NCI-H1694 treated with DMSO at 0.1 percent for 48 hours (cell line): Measurements from ENCODE around the gene COL12A1.

Source experiments
- DNase-seq: peaks from one replicate; lab custom pipeline; 2025; lab: John Stamatoyannopoulos, UW

The COL12A1 gene

GRCh38 chr6:75143191-75143590 is 62.7 kb downstream of the COL12A1 start:
- no peak for DNase-seq

- DNase-seq, result no peak
Measured at GRCh38 chr6:75142721-75143120, 63.1 kb downstream of the COL12A1 start.

GRCh38 chr6:75135876-75136275 is 70.0 kb downstream of the COL12A1 start:
- no peak for DNase-seq

GRCh38 chr6:75135450-75135849 is 70.4 kb downstream of the COL12A1 start:
- DNase-seq, result no peak

- DNase-seq, result no peak
Measured at GRCh38 chr6:75130784-75131183, 75.1 kb downstream of the COL12A1 start.

- DNase-seq, result no peak
Measured at GRCh38 chr6:75128878-75129570, 76.8 kb downstream of the COL12A1 start.

- no peak for DNase-seq
Measured at GRCh38 chr6:75126518-75126917, 79.3 kb downstream of the COL12A1 start.

GRCh38 chr6:75124983-75125382 is 80.9 kb downstream of the COL12A1 start:
- no peak for DNase-seq

- DNase-seq, result no peak
Measured at GRCh38 chr6:75124085-75124484, 81.8 kb downstream of the COL12A1 start.

- no peak for DNase-seq
Measured at GRCh38 chr6:75118925-75119515, 86.8 kb downstream of the COL12A1 start.

GRCh38 chr6:75117701-75118100 is 88.2 kb downstream of the COL12A1 start:
- DNase-seq, result no peak

- no peak for DNase-seq
Measured at GRCh38 chr6:75116946-75117345, 88.9 kb downstream of the COL12A1 start.

GRCh38 chr6:75115481-75115880 is 90.4 kb downstream of the COL12A1 start:
- DNase-seq, result no peak

GRCh38 chr6:75114806-75115205 is 91.0 kb downstream of the COL12A1 start:
- DNase-seq, result no peak

- DNase-seq, result no peak
Measured at GRCh38 chr6:75114195-75114594, 91.7 kb downstream of the COL12A1 start.

GRCh38 chr6:75113446-75113845 is 92.4 kb downstream of the COL12A1 start:
- DNase-seq, result no peak

- DNase-seq, result no peak
Measured at GRCh38 chr6:75109765-75110164, 96.1 kb downstream of the COL12A1 start.

GRCh38 chr6:75109022-75109421 is 96.8 kb downstream of the COL12A1 start:
- no peak for DNase-seq

GRCh38 chr6:75108333-75108974 is 97.4 kb downstream of the COL12A1 start:
- DNase-seq, result no peak

GRCh38 chr6:75107913-75108312 is 97.9 kb downstream of the COL12A1 start:
- DNase-seq, result no peak

GRCh38 chr6:75106426-75106825 is 99.4 kb downstream of the COL12A1 start:
- no peak for DNase-seq

GRCh38 chr6:75103431-75103830 is 102.4 kb downstream of the COL12A1 start:
- DNase-seq, result no peak

GRCh38 chr6:75102301-75102700 is 103.6 kb downstream of the COL12A1 start:
- DNase-seq, result no peak
